ENCODE results near the gene RALGAPB.
"Not testable (repeated sequence)": the region's sequence is repeated elsewhere in the genome, so short reads cannot be mapped to it uniquely, and the experiment has no call there.

RALGAPB gene

DNA sequence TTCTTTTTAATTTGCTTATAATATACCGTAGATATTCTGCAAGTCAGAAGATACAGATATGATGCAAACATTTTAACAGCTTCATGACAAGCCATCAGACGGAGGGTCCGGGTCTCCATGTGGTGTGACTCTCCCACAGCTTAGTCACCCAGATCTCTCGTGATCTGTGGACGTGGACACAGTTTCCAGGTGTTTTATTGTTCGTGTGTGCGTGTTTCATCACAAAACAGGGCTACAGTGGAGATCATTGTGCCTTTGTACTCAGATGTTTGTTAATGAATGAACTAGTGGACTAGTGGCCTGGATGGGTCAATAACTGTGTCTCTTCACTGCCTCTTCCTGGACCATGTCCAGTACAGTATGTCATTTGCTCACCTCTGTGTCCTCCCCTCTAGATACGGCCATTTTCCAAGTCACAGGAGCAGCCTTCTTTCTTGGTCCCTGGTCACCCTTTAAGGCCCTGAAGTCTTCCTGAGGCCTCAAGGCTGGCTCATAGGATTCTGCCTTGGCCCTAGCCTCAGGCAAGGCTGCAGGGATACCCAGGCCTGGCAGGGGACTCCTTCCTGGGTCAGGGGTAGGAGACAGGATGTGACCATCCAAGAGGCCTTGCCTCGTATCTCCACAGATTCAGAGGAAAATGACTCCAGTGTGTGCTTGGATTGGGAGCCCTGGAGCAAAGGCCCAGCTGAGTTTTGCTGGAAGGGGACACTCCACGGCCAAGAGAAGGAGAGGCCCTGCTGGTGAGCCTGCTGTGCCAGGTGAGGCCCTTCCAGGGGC lies 112.9 kb downstream of the RALGAPB start:
- no peak for DNase-seq (ENCODE audit: low read depth in 3 of 3)

DNA sequence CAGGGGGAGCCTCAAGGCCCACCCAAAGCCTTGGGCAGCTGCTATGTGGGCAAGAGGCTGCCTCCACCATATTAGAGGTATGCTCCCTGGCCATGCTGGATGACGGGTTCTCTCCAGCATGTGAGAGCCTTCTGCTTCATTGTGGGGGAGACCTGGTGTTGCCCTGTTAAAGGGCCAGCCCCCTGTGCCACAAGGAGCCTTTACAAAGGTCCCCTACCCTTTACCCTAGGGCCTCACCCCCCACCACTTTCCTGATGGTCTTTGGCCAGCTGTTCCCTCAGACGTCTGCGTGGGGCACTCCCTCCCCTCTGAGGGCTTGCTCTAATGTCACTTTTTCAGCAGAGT lies 113.5 kb downstream of the RALGAPB start:
- no peak for DNase-seq (ENCODE audit: low read depth in 3 of 3)

DNA sequence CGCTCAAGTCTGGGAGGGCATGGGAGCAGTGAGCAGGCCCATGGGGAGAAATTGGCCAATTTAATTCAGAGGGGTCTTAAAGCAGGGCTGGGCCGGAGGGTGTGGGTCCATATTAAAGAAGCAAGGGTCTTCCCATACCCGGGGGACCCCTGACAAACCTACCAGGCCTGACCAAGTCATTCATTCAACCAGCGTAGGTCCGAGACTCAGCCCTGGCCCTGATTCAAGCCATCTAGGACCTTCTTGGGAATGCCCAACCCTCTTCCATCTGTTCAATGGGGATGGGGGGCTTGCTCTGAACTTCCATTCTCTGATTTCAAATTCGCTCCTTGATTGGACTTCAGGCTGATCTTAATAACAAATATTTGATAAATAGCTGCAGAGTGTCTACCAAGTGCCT lies 115.7 kb downstream of the RALGAPB start:
- no peak for DNase-seq (ENCODE audit: low read depth in 3 of 3)

DNA sequence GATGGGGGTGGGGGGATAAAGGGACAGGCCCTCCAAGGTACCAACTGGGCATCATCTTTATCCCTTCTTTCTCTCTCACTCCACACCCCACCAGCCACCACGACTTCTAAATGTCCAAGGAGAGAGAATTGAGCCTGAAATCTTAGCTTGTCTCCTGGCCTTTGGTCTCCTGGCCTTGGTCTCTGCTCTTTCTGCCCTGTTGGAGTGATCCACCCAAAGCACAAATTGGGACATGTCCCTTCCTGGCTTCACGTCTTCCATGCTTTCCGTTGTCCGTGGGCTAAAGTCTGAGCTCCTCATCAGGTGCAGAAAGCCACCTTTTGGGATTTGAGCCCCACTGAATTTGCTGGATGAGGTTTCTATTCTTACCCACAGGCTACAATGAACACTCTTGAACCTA lies 116.7 kb downstream of the RALGAPB start:
- DNase-seq (ENCODE audit: low read depth in 3 of 3), result no peak

DNA sequence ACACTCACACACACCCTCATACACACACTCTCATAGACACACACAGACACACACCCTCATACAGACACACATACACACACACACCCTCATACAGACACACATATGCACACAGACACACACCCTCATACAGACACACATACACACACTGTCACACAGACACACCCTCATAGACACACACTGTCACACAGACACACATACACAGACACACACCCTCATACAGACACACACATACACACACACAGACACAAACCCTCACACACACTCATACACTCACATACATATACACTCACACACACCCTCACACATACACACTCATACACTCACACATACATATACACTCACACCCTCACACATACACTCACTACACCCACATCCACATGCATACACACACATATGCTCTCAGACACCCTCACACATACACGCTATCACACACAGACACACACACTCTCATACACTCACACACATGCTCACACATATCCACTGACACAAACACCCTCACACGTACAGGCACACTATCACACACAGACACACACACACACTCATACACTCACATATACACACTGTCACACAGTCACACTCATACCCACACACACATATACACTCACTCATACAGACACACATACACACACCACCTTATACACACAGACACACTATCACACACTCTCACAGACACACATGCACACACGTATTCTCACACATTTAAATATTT lies 117.5 kb downstream of the RALGAPB start:
- no peak for DNase-seq (ENCODE audit: low read depth in 3 of 3)

DNA sequence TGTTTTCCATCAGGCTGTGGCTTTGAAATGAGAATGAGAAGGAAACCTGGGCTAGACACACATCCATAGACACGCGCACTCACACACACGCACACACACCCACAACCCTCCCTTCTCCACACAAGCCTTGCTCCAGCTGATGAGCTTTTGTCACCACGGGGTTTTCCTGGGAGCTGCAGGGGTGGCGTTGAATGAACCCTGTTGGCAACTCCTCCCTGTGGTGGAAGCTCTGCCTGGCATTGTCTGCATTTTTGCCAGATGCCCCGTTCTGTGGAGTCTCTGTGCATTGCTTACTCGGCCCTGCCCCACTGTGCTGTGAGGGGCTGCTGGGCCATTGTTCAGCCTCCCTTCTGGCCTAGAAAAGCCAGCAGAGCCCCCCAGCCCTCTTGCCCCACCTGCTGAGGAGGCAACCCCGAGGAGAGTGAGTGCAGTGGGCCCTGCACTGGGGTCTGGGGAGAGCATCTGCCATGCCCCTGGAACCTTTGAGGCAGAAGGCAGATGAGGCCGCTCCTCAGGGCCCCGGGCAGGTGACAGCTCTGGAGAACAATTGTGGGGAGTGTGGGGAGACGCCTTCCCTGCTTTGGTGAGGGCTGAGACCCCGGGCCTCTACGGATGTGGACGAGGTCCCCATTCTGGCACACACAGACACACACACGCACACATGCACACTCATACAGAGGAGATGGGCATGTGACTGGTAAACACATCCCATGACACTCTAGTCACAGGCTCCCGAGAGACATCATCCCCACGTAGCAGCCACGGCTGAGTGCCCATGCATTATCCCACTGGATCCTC lies 118.2 kb downstream of the RALGAPB start:
- DNase-seq (ENCODE audit: low read depth in 3 of 3), result no peak

DNA sequence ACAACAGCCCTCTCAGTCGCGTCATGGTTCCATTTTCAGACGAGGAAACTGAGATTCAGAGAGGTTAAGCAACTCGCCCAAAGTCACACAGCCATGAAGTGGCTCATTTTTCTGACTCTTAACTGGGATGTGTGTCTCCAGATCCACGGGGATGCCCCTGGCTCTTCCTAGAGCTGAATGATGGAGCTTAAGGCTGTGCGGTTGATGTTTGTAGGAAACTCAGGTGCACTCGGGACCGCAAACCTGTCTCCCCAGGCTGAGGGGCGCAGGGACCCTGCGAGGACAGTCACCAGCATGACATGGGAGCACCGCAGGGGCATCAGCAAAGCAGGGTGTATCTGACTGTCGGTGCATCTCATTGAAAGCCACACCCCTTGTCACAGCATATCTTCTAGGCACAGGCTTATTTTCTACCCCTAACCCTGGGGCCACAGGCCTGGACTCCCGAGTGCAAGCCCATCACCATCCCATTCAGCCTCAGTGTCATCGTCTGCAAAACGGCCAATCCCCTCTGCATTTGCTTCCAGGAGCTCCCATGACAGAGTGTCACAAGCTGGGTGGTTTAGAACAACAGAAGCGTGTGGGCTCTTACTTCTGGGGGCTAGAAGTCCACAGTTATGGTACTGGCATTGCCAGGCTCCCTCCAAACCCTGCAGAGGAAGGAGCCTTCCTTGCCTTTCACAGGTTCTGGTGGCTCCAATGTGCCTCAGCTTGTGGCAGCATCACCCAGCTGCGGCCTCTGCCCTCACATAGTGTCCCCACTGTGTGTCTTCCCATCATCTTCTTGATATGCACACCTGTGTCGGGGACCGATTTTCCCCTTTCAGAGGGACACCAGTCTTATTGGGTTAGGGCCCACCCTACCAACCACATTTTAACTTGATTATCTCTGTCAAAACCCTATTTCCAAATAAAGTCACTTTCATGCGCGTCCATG lies 119.1 kb downstream of the RALGAPB start:
- no peak for DNase-seq (ENCODE audit: low read depth in 3 of 3)

DNA sequence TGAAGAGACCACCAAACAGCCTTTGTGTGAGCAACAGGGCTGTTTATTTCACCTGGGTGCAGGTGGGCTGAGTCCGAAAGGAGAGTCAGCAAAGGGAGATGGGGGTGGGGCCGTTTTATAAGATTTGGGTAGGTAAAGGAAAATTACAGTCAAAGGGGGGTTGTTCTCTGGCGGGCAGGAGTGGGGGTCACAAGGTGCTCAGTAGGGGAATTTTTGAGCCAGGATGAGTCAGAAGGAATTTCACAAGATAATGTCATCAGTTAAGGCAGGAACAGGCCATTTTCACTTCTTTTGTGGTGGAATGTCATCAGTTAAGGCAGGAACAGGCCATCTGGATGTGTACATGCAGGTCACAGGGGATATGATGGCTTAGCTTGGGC lies 119.8 kb downstream of the RALGAPB start:
- DNase-seq (ENCODE audit: low read depth in 3 of 3), result not testable (repeated sequence)

DNA sequence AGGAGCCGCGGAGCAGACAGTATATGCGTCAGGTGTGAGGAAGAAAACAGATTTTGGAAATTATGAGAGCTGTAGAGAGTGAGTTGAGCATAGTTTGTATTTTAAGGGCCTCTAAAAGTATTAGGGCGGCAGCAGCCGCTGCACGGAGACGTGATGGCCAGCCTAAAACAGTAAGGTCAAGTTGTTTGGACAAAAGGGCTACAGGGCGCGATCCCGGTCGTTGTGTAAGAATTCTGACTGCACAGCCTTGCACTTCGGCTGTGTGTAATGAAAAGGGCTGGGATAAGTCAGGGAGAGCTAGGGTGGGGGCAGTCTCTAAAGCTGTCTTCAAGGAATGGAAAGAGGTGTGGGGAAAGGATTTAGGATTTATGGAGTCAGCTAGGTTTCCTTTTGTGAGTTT lies 121.6 kb downstream of the RALGAPB start:
- not testable (repeated sequence) for DNase-seq (ENCODE audit: low read depth in 3 of 3)

DNA sequence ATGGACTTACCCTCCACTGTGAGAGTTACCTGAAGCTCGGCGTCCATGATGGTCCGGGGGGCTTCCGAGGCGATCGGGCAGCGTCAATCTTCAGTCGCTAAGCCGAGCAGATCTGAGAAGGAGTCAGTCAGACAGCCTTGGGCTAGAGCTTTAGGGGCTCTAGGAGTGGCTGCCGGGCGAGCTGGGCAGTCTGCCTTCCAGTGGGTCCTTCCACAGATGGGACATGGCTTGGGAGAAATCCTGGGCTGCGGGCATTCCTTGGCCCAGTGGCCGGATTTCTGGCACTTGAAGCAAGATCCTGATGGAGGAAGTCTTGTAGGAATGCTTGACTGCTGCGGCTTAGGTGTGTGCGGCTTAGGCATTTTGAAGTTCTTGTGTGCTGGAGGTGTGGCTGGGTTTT lies 123.2 kb downstream of the RALGAPB start:
- not testable (repeated sequence) for DNase-seq (ENCODE audit: low read depth in 3 of 3)

DNA sequence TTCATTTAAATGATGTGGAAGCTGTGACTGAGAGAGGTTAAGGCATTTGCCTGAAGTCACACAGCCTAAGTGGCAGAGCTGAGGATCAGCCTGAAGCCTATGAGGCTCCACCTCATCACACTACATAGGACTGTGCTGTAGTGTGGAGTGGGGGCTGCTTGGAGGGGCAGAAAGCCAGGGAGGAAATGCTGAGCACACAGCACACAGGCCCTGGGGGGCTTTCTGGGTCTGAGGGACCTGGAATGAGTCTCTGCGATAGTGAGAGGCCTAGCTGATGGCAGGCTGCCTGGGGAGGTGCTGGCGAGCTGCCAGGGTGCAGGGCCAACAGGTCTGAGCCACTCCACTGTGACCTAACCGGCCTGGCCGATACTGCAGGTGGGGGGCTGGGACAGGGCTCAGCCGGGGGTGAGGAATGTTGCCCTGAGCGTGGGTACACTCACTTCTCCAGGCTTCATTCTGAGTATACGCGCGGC lies 126.8 kb downstream of the RALGAPB start:
- no peak for DNase-seq (ENCODE audit: low read depth in 3 of 3)

DNA sequence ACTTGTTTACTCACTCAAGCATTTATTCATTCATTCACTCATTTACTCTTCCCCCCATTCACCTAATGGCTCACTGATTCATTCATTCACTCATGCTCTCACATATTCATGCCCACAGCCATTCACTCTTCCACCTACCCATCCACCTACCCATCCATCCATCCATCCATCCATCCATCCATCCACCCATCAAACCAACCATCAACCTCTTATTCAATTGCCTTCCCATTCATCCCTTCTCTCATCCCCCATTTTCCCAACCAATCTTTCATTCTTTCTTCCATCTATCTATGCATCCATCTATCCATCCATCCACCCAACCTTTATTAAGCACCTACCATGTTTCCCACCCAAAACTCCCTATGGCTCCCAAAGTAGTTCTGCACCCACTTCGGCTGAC lies 127.4 kb downstream of the RALGAPB start:
- DNase-seq (ENCODE audit: low read depth in 3 of 3), result no peak

DNA sequence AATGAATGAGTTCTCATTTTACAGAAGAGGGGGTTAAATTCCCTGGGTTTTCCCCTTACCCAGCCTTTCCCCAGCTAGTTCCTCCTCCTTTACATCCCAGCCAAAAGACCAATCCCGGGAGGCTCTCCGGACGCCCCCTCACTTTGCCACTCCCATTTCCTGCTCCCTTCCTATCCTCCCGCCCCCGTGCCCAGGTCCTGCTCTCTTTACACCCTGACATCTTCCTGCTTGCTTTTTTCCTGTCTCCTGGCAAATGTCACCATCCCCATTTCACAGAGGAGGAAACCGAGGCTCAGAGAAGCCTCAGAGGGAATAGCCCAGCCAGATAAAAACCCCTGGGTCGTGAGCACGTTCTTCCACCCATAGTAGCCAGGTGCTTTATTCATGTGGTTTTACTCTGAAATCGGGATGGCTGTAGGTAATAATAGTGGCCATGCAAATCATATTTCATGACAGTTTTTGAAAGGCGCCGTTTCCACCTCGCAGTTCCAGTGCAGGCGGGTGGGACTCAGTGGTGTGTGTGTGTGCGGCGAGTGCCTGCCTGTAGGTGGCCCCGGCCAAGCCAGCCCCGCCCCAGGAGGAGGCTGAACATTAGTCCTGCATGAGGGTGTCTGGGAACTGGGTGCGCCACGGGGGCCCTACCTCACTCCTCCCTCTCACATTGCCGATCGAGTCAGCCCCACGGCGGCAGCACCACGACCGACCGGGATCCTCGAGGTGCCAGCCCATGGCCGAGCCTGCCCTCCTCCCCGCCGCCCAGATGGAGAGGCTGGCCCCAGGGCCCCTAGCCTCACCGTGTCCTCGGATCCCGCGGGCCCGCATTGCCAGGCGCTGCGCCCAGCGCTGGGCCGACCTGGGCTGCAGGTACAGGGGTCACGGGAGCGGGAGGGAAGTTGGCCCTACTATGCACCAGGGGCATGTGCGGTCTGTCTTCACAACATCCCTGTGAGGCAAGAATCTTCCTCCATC lies 128.9 kb downstream of the RALGAPB start, which contains the start of gene ARHGAP40:
ARHGAP40 (plus strand) TSS at position 594 of the 969 bp plus-strand sequence.
- DNase-seq (ENCODE audit: low read depth in 3 of 3), result peak in 2 of 3 donors; percentile 11 to 20

DNA sequence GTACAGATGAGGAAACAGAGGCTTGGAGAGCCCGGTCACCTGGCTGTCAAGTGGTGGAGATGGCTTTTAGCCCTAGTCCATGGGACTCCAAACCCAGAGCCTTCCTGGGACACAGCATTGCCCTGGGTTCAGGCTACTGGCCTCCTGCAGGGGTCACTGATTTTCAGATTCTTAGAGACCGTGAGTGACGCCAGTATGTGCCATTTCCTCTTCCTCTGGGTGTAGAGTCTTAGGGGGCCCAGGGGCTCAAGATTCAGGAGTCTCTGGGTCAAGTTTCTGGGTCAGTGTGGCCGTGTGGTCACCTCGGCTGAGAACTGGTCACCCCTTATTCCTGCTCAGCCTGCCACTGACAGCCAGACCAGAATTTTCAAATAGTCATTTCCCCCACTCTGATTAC lies 129.5 kb downstream of the RALGAPB start:
- DNase-seq (ENCODE audit: low read depth in 3 of 3), result no peak

DNA sequence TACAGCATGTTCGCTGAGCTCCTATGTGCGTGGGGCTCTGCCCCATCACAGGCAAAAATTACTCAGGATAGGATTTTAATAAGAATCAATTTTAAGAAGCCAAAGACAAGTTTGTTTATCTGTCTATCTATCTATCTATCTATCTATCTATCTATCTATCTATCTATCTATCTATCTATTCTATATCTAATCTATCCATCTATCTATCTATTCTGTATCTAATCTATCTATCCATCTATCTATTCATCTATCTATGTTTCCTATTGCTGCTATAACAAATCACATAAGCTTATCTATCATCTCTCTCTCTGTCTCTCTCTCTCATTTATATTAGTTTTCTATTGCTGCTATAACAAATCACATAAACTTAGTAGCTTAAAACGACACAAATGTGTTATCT lies 130.6 kb downstream of the RALGAPB start:
- DNase-seq (ENCODE audit: low read depth in 3 of 3), result no peak

DNA sequence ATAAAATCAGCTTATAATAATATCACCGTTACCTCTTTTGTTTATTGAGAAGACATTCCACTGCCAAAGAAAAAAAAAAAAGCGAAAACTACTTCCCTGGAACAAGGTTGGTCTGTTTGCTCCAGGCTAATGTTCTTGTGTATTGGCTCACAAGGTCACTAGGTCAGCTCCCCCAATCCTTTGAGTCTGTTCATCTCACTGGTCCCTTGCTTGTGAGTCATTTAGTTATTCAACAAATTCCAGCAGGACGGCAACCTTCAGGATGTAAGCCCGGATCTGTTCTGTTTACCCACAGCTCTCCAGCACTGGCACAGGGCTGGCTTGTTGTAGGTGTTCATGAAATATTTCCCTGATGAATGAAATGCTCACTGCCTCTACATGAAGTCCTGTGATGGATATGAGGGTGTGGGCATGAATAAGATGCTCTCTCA lies 132.2 kb downstream of the RALGAPB start:
- DNase-seq (ENCODE audit: low read depth in 3 of 3), result no peak

DNA sequence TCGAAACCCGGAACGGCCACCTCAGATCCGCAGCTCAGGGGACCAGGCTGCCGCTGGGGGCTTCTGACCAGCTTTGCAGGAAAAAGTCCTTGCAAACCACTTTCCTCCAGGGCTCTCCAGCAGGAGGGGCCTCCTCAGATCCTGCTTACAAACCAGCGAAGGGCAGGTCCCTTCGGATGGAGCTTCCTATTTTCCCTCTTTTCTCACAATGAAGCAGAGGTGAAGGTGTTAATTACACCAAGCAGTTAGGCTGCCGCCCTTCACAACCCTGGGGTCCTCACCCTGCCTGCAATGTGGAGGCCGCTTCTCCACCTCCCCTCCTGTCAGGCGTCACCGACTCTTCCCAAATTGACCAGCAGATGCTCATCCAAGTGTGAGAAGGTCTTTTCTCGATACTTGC lies 134.7 kb downstream of the RALGAPB start:
- DNase-seq (ENCODE audit: low read depth in 3 of 3), result no peak

DNA sequence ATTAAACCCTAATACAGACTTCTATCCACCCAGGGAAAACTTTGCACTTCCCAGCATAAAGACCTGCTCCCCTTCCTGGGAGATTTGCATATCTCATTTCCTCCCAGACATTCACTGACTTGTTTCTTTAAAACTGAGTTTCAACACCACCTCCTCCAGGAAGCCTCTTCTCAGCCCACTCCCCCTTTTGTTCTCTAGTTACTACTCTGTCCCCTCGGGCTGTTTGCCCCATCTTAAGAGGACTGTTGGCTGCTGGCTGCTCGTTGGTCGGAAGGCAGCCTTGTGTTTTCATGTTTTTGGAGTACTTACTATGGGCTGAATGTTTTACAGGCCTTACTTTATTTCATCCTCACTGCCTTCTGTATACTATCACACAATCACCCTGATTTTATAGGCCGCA lies 135.5 kb downstream of the RALGAPB start:
- no peak for DNase-seq (ENCODE audit: low read depth in 3 of 3)

DNA sequence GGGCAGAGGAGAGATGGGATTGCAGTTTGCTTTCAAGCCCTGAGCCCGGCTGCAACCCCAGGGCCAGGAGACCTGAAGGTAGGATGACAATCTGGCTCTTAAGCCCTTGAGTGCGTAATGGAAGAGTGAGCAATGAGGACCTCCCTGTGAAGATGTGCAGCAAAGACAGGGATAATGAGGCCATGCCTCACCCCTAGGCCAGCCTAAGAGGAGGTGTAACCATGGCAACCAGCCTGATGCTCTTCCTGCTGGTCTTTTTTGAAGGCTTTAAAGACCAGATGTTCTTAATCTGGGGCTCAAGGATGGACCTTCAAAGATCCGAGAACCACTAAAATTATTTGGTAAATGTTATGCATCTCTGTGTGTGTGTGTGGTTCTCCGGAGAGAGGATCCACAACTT lies 137.2 kb downstream of the RALGAPB start:
- no peak for DNase-seq (ENCODE audit: low read depth in 3 of 3)

DNA sequence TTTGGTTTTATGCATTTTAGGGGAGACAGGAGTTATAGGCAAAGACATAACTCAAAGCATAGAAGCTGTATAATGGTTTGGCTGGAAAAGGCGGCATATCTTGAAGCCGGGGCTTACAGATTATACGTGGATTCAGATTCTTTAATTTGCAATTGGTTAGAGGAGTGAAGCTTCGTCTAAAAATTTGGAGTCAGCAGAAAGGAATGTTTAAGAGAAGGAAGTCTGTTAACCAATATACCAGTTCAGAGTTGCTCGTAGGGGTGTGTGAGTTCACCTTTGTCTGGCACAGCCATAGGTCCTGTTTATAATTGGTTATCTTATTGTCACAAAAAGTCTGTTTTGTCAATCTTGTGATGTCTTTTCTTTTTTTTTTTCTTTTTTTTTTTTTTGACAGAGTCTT lies 137.9 kb downstream of the RALGAPB start:
- DNase-seq (ENCODE audit: low read depth in 3 of 3), result no peak

Data from stimulated activated CD4-positive, alpha-beta T cell treated with anti-CD3 and anti-CD28 coated beads, TNF-alpha, amount 100 ng/mL, for 48 hours (primary cell).